ENCODE data around the gene PLXNB1.

DNA sequence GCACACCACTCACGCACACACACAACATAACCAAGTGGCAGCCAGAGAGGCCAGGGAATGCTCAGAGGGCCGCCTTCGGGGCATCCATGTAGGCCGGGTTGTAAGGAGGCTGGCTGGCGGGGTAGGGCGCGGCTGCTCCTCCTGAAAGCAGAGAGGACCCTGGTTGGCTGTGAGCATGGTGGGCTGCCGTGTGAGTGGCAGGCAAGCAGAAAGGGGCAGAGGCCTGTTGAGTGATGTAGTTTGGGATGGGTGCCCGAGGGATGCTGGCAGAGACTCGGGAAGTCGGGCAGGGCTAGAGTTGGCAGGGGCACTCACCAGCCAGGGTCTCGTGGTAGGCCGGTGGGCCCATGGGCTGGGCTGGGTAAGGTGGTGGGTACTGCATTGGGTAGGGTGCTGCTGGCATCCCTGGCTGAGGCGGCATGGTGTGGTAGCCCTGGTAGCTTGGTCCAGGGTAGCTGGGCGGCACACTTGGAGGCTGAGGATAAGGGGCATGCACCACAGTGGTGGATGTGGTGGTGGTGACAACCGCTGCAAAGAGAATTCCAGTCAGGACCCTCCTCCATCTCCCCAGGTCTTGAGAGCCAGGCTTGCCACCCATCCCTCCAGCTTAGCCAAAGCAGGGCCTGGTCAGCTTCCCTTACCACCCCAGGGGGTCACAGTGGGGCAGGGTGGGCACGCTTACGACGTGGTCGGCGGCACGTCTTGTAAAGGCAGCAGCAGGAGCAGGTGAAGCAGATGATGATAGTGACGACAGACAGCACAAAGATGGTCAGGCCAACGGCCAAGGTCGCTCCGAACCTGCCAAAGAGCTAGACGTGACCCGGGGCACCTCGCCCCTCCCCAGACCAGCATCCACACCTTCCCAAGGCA, 39.4 kb upstream of the PLXNB1 start:
- TF ChIP-seq SP2 (tag by site-specific recombination; IDR thresholded peaks at IDR 0.05) = no peak
- TF ChIP-seq, protein P1, sequence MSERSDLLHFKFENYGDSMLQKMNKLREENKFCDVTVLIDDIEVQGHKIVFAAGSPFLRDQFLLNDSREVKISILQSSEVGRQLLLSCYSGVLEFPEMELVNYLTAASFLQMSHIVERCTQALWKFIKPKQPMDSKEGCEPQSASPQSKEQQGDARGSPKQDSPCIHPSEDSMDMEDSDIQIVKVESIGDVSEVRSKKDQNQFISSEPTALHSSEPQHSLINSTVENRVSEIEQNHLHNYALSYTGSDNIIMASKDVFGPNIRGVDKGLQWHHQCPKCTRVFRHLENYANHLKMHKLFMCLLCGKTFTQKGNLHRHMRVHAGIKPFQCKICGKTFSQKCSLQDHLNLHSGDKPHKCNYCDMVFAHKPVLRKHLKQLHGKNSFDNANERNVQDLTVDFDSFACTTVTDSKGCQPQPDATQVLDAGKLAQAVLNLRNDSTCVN (tag by site-specific recombination; optimal IDR thresholded peaks at IDR 0.05) = no peak
- no peak for TF ChIP-seq BCL11A (tag by site-specific recombination; IDR thresholded peaks at IDR 0.05; ENCODE audit: low read depth)
- TF ChIP-seq KLF9 (tag by site-specific recombination; IDR thresholded peaks at IDR 0.05; ENCODE audit: low read depth) = no peak
- TF ChIP-seq, protein P2, sequence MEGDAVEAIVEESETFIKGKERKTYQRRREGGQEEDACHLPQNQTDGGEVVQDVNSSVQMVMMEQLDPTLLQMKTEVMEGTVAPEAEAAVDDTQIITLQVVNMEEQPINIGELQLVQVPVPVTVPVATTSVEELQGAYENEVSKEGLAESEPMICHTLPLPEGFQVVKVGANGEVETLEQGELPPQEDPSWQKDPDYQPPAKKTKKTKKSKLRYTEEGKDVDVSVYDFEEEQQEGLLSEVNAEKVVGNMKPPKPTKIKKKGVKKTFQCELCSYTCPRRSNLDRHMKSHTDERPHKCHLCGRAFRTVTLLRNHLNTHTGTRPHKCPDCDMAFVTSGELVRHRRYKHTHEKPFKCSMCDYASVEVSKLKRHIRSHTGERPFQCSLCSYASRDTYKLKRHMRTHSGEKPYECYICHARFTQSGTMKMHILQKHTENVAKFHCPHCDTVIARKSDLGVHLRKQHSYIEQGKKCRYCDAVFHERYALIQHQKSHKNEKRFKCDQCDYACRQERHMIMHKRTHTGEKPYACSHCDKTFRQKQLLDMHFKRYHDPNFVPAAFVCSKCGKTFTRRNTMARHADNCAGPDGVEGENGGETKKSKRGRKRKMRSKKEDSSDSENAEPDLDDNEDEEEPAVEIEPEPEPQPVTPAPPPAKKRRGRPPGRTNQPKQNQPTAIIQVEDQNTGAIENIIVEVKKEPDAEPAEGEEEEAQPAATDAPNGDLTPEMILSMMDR (tag by site-specific recombination; IDR thresholded peaks at IDR 0.05) = no peak
- TF ChIP-seq, protein P3, sequence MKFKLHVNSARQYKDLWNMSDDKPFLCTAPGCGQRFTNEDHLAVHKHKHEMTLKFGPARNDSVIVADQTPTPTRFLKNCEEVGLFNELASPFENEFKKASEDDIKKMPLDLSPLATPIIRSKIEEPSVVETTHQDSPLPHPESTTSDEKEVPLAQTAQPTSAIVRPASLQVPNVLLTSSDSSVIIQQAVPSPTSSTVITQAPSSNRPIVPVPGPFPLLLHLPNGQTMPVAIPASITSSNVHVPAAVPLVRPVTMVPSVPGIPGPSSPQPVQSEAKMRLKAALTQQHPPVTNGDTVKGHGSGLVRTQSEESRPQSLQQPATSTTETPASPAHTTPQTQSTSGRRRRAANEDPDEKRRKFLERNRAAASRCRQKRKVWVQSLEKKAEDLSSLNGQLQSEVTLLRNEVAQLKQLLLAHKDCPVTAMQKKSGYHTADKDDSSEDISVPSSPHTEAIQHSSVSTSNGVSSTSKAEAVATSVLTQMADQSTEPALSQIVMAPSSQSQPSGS (tag by site-specific recombination; IDR thresholded peaks at IDR 0.05; ENCODE audit: low read depth) = no peak
- TF ChIP-seq REST (tag by site-specific recombination; IDR thresholded peaks at IDR 0.05) = no peak
- TF ChIP-seq HOXD13 (CRISPR knock-in tag; IDR thresholded peaks at IDR 0.05; ENCODE audit: borderline replicate concordance) = no peak

Data from HEK293 (cell line).